ENCODE results near the gene CLIC5.

The CLIC5 gene

GRCh38 chr6:46032110-46032998, 16.7 kb upstream of the CLIC5 start:
- no peak for DNase-seq

DNA sequence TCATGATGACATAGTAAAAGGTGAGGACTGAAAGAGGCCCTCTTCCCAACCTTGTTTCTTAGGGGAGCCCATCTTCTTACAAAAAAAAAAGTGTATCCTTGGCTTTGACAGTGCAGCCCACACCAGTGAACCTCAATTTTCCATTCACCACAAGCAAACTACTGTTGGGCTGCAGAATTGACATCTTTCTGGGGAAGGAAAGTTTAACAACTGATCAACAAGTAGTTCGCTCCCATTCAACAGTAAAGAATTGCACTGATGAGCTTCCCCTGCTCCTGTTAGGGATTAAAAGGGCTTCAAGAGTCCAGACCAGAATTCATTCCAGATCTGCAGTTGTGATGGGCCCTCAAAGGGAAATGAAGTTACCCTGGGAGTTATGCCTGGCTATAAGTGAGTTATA, 13.9 kb upstream of the CLIC5 start:
- no peak for DNase-seq

- DNase-seq = no peak
Measured at GRCh38 chr6:46026307-46026706, 10.6 kb upstream of the CLIC5 start.

DNA sequence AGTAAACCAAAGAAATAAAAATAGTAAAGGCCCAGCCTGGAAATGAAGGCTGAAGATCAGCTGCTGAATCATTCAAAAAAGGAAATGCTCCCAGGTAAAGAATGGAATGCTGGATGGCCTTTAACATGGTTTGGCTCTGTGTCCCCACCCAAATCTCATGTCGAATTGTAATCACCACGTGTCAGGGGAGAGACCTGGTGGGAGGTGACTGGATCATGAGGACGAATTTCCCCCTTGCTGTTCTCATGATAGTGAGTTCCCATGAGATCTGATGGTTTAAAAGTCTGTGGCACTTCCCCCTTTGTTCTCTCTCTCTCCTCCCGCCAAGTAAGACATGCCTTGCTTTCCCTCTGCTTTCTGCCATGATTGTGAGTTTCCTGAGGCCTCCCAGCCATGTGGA, 9.9 kb upstream of the CLIC5 start:
- no peak for DNase-seq

DNA sequence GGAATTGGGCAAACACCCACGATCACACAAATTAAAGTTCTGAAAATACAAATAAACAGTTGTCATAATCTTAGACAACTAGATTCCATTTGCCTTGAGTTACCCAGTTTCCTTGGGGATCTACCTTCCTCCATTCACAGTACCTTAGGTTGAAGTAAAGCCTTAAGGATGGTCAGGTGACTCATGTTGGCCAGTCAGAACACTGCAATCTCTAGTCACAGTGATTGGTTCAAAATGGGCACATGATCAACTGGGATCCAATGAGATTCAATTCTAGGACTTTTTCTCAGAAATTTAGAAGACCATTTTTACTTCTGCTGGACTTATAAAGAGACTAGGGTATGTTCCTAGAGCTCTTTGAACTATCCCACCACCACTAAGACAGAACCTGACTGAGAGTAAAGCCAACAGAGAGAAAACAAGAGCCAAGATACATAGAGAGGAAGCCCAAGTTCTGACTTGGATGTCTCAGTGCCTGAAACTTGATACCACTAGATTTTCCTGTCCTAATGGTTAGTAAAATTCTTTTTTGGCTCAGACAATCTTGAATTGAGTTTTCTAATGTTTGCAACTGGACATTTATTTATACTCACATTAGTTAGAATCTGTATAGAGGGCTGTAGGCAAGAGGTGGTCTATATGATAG, 8.6 kb upstream of the CLIC5 start:
- no peak for DNase-seq

- DNase-seq = no peak
Measured at GRCh38 chr6:46023216-46023915, 7.7 kb upstream of the CLIC5 start.

DNA sequence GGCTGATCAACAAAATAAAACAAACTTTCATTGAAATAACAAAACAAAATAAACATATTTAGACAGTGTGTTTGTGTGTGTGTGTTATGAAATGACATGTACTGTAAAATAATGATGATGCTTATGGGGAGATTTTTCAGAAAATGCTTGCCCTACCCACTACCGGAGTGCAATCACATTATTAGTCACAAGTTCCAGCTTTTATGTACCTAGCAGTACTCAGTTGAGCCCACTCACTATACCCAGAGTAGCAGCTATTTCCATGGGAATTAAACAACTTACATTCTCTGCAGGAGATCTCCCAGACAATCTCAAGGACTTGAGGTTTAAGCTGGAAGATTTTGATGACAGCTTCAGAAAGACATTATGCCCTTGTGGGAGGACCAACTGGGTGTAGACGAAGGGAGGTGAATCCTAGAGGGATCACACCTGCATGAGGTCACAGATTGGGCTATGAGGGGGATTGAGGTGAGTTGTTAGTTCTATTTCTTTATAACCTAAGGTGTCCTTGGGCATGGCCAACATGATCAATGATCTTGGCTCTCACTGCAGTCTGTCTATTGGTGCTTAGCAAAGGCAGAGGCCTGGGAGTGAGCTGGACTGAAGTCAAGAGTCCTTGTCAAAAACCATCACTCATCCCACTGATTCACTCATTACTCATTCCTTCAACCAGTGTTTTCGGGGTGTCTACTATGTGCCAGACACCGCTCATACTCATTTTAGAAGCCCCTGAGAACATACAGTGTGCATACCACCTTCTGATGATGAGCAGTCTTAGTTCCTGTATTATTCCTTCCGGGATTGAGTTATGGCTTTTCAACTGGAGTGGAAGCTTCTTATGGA, 6.7 kb upstream of the CLIC5 start:
- DNase-seq = no peak

- no peak for DNase-seq
Measured at GRCh38 chr6:46017726-46018125, 2.1 kb upstream of the CLIC5 start.

DNA sequence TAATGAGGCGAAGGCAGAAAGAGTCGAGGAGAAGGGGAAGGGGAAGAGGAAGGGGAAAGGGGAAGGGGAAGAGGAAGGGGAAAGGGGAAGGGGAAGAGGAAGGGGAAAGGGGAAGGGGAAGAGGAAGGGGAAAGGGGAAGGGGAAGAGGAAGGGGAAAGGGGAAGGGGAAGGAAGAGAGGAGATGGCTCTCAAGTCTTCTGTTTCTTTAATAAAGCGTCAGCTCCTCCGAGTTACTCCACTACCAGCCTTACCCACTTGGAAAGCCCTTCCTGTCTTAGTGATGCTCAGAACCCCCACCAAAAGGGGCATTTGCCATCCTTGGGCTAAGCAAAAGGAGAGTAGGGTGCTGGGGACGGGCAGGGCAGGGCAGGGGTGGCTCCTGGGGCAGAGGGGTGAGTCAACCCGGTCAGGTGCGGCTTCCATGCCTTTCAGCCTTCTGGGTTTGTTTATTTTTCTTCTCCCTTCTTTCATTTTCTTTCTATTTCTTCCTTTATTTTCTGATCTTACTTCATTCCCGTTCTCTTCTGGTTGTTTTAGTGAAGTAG, 476 bp upstream of the CLIC5 start:
- no peak for DNase-seq

DNA sequence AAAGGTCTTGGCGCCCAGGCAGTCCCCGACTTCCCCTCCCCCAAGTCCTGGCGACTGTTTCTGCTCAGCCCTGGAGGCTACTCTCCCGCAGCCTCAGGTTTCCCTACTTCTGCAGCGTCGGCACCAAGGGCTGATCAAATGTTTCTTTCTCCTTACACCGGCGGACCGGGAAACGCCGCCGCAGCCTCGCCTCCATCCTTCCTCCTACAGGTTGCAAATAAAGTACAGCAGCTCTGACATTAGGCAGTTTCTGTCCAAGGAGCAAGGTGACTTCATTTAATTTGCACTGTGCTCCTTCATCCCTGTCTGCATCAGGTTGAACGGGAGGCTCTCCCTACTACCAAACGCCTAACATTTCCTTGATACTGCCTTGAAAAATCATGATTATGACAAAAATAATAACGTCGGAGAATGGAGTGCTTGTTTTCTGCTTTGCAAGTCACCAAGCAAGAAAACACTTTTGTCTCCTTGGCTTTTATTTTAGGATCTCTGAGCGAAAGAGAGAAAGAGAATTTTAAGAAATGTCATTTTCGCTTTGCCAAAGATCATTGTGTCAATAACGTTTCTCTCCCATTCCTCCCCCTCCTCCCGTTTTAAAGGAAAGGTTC, 1.0 kb downstream of the CLIC5 start:
- peak; percentile 37 to 49 for DNase-seq

GRCh38 chr6:46014046-46014445, 1.6 kb downstream of the CLIC5 start:
- DNase-seq = no peak

GRCh38 chr6:46013639-46014038, 2.0 kb downstream of the CLIC5 start:
- DNase-seq = no peak

DNA sequence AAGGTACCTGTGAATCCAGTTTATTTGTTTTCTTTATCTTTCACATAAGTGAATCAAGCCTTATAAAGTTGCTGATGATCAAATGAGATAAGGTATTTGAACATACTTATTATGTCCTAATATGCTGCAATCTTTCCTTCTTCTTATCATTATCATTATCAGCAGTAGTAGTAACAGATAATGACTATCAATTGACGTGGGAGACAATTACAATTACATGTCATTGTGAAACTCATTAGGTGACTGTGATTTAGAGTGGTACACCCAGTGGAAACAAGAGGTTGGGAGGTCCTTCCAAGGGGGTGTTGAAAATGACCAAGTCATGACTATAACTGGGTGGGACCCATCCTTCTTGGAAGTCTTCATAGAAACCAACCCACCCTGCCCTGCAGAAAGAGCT, 2.8 kb downstream of the CLIC5 start:
- no peak for DNase-seq

- DNase-seq = peak; percentile 47 to 60
Measured at GRCh38 chr6:46011188-46012085, 4.2 kb downstream of the CLIC5 start.

GRCh38 chr6:46010771-46011170, 4.9 kb downstream of the CLIC5 start:
- peak in 1 of 2 donors; percentile 20 for DNase-seq

GRCh38 chr6:46010270-46010669, 5.4 kb downstream of the CLIC5 start:
- DNase-seq = no peak

- no peak for DNase-seq
Measured at GRCh38 chr6:46002264-46002663, 13.4 kb downstream of the CLIC5 start.

DNA sequence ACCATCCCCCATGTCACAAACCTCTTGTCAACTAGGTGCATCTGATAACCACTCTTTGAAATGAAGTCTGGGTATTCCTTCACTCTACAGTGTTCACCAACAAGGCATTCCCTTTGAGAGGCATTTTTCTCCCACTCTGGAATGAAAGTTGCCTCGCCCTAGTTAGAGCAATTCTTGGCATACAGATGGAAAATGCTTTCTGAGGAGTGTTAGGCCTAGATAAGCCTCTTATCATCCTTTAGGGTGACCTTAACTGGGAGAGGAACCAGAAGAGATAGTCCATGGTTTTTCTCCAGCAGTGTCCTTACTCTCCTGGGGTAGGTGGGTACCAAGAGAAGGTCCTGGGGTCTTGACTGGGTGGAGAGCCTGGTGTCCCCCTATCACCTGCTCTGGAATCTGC, 14.8 kb downstream of the CLIC5 start:
- DNase-seq = no peak

GRCh38 chr6:45998524-45998923, 17.1 kb downstream of the CLIC5 start:
- no peak for DNase-seq

DNA sequence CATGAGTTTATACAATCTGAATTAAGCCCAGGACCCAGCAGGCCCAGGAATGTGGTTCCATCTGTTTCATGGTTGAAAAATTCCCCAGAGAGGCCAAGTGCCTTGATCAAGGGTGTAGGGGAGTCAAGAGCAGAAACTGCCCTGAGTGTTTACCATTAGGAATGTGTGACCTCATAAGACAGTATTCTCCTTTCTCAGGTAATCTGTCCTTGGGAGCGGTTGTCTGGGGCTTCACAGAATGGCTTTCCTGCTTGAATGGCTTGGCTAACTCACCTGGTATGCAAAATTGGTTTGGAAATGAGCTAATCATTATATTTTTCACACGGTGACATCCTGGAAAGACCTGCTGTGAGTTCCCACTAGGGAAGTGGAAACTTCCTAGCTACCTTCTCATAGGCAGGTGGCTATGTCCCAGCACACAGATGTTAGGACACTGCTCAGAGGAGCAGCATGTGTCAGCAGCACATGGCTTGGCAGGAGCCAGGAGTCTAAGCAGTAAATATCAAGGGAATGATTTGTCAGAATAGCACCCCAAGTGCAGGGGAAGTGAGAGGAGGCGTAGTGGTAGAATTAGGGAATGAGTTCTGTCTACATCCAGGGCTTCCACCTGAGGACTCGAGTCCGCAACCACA, 17.7 kb downstream of the CLIC5 start:
- no peak for DNase-seq

GRCh38 chr6:45991189-45991588, 24.5 kb downstream of the CLIC5 start:
- no peak for DNase-seq
